ENCODE measurements around the gene SRGAP3.
"Not testable (repeated sequence)": the region's sequence is repeated elsewhere in the genome, so short reads cannot be mapped to it uniquely, and the experiment has no call there.

Gene SRGAP3

DNA sequence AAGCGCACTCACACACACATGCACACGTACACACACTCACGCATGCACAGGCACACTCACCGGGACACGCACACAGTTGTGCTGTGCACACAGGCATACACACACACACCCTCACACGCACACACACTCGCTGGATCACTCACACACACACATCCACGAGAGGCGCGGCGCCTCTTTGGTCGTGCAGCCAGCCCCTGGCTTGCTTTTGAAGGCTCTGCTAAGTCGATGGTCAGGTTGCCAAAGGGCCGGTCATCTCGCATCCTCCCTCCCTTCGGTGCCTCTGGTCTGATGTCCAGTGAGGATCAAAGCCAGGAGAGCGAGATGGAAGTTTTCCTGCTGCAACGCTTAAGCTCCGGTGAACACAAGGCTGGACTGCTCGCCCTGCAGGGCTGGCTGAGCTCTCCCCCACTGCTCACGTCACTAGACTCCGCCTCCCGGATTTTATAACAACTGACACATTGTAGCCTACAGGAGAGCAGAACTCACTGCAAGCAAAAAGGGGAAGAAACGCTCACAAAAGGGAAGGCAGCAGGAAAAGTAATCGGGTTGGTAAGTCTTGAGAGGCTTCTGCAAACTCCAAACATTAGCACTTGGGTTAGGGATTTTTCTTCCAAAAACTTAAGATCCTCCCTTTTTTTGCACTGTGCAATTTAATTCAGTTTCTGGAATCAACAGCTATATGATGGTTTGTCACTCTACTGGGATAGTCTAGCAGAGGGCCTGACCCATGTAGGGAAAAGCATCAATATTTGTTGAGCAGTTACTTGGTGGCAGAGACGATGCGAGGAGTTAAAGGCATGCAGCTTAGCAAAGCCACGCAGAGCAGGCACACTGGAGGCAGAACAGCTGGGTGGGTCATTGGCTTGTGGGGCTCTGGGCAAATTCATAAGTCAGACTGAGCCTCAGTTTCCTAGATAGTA, at the start of gene SRGAP3:
Gene SRGAP3 (minus strand): TSS at position 374 of the 920 bp plus-strand sequence. CDS start 695 bp downstream, outside the sequence.
- DNase-seq, result peak; percentile 91

- DNase-seq, result no peak
Measured at GRCh38 chr3:9298236-9298635, 48.8 kb upstream of the SRGAP3 start.

DNA sequence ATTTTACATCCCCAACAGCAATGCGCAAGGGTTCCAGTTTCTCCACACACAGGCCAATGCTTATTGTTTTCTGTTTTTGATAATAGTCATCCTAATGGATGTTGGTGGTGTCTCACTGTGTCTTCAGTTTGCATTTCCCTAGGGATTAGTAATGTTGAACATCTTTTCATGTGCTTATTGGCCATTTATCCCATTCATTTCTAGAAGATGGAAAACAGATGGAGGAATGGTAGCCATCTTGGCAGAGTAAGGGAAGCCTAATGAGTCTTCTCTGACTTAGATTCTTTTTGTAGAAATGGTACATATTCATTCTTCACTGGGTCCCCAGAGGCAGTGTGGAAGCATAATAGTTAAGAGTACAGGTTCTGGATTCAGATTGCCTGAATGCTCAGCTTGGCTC, 46.8 kb upstream of the SRGAP3 start:
- no peak for DNase-seq

DNA sequence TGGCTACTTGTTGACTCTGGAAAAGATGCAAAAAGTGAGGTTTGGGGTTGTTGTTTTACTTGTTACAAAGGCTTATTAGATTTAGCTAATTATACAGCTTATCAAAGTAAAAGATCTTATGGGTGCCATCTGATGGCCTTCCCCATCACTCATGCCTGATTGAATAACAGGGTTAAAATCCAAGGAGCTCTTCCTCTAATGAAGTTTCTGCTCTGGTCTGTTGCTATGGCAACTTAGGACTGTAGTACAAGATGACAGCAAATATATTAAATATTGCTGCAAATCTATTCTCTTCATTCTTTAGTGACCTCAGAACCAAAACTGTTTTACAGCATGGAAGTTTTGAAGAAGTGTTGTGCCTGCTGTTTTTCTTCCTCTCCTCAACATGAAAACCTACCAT, 45.6 kb upstream of the SRGAP3 start:
- DNase-seq, result no peak

GRCh38 chr3:9293953-9294352, 44.5 kb upstream of the SRGAP3 start:
- not testable (repeated sequence) for DNase-seq

DNA sequence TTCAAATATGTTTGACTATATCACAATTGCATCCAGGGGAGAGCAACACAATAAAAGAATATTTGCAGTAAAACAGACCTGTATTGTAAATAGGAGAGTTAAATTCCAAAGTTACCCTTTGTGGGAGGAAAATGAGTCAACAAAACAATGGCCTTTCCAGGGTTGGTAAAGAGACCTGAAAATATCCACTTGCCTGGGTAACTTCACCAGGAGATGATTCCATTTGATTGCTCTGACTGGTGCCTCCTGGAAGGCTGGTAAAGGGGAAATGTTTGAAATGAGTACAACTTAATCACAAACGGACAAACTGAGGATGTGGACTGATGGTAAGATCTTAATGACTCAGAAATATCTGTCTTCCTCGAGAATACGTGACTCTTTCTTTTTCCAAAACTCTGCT, 43.6 kb upstream of the SRGAP3 start:
- no peak for DNase-seq

- DNase-seq, result no peak
Measured at GRCh38 chr3:9292516-9292915, 43.1 kb upstream of the SRGAP3 start.

DNA sequence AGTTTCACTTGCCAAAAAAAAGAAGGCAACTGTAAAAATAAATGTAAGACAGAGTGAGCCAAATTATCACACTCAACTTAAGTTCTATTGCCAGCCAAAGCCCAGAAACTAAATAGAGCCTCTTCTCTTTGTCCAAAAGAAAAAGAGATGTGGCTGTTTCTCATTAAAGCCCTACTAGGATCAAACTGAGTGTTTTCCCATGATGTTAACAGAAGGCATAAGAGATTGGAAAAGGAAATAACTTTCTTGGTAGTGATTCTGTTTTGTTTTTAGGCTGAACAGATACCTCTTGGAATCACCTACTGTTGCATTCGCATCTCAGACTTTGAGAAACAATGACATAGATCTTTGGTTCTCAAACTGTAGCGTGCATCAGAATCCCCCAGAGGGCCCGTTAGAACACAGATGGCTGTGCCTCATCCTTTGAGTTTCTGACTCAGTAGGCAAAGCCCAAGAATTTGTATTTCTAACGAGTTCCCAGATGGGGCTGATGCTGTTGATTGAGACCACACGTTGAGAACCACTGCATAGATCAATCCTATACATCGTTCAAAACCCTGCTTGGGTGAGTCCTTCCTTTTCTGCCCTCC, 42.5 kb upstream of the SRGAP3 start:
- DNase-seq, result no peak

GRCh38 chr3:9290566-9290965, 41.1 kb upstream of the SRGAP3 start:
- DNase-seq, result no peak

DNA sequence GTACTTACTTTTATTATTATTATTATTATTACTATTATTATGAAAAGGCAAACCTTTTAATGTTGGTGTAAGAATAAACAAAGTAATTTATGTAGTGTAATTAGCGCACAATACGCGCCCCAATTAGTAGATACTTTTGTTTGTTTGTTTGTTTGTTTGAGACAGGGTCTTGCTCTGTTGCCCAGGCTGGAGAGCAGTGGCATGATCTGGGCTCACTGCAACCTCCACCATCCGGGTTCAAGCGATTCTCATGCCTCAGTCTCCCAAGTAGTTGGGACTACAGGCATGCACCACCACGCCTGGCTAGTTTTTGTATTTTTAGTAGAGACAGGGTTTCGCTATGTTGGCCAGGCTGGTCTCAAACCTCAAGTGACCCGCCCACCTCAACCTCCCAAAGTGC, 32.1 kb upstream of the SRGAP3 start:
- DNase-seq, result not testable (repeated sequence)

DNA sequence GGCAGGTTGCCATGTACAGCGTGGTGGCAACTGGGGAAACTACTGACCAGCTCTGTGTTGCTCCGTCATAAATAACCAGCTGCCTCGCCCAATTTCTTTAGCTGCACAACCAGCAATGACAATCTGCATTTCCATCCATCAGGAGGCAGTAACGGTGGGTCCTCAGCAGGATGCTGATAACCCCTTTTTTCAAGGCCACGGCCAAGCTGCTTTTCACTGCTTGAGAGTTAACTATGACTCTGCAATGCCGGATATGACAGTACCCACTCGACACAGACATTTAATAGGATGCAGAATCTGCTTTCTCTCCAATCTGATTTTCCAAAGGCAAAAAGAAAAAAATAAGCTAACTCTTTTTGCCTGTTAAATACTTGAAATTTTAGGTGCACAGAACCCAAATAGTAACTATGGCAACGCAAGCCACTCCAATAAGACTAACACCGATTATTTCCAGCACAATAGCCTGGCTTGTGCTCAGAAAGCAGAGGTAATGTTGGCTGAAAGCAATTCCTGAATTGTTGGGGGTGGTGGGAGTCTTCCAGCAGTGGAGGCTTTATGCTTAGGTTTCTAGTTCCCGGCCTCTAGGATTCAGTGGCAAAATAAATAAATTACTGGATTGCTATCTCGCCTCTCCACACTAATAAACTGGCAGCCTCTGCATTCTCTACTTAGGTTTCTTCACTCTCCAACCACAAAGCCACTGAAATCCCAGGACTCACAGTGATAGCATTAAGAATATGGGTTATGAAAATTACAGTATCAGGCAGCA, 31.2 kb upstream of the SRGAP3 start:
- no peak for DNase-seq

- peak; percentile 52 for DNase-seq
Measured at GRCh38 chr3:9279966-9280365, 30.5 kb upstream of the SRGAP3 start.

GRCh38 chr3:9278498-9278897, 29.1 kb upstream of the SRGAP3 start:
- no peak for DNase-seq

GRCh38 chr3:9278085-9278484, 28.6 kb upstream of the SRGAP3 start:
- no peak for DNase-seq

DNA sequence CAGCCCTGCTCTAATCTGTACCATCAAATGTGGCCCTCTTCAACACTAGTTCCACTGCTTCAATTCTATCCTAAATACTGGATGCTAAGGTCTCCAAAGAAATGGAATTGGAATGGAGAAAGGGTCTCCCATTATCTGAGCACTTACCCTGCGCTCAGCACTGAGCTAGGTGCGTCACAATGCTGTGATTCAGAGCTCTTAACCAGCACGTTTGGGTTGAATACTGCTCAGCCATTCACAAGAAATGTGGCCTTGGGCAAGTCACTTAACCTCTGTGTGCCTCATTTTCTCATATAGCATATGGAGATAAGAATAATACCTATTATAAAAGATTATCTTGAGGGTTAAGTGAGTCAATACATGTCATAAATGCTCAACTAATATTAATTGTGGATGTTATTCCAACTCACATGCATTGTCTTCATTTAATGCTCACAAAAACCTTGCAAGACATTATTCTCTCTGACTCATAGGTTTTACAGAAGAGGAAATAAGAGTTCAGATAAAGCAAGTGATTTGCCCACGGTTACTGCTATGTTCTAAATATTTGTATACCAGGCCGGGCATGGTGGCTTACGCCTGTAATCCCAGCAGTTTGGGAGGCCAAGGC, 27.4 kb upstream of the SRGAP3 start:
- no peak for DNase-seq

- DNase-seq, result no peak
Measured at GRCh38 chr3:9271903-9272302, 22.5 kb upstream of the SRGAP3 start.

DNA sequence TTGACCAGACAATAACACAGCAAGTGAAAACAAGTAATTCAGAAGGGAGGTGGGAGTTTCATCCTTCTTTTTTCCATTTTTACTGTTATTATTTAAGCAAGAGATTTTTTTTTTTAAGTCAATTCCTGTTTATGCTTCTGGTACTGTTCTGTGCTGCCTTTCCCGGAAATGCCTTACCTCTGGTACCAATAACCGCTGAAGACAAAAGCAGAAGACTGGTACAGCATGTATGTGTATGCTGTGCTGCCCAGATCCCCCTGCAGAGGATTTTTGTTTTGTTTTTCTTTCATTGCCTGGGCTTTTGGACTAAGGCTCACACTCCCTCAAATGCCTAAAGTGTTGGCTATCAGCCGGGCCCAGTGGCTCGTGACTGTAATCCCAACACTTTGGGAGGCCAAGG, 21.3 kb upstream of the SRGAP3 start:
- DNase-seq, result no peak

GRCh38 chr3:9266716-9267115, 17.3 kb upstream of the SRGAP3 start:
- no peak for DNase-seq

DNA sequence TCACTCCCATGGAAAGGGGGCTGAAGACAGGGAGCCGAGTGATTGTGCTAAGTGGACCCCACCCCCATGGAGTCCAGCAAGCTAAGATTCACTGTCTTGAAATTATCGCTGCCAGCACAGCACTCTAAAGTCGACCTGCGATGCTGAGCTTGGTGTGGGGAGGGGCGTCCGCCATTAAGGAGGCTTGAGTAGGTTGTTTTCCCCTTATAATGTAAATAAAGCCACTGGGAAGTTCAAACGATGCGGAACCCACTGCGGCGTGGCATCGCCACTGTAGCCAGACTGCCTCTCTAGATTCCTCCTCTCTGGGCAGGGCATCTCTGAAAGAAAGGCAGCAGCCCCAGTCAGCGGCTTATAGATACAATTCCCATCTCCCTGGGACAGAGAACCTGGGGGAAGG, 10.9 kb upstream of the SRGAP3 start:
- no peak for DNase-seq

GRCh38 chr3:9257092-9257491, 7.6 kb upstream of the SRGAP3 start:
- DNase-seq, result no peak

DNA sequence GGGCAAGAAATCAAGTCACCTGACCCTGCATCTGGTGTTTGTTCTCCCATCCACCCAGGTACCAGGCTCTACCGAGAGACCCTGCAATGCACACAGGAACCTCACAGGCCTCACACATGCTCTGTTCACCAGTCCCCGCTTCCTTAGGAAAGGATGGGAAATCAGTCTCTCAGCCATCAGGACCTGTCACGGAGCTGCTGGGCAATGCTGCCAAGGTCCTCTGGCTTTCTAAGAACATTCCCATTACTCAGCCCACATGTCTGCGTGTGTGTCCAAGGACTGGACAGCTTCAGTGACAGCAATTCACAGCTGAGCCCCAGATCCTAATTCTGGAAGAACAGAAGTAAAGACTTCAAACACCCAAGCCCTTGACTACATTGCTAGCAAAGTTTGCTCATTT, 6.5 kb upstream of the SRGAP3 start:
- DNase-seq, result no peak

DNA sequence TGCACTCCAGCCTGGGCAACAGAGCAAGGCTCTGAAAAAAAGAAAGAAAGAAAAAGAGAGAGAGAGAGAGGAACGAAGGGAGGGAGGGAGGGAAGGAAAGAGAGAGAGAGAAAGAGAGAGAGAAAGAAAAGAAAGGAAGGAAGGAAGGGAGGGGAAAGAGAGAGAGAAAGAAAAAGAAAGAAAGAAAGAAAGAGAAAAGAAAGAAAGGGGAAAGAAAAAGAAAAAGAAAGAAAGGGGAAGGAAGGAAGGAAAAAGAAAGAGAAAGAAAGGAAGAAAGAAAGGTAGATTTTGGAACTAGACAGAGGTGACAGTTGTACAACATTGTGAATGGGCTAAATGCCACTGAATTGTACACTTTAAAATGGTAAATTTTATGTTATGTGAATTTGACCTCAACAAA, 5.3 kb upstream of the SRGAP3 start:
- DNase-seq, result no peak

- no peak for DNase-seq
Measured at GRCh38 chr3:9253327-9253726, 3.9 kb upstream of the SRGAP3 start.

All from right forelimb (tissue), 1 donor.